ENCODE data around the gene UBQLN3.

UBQLN3 gene

DNA sequence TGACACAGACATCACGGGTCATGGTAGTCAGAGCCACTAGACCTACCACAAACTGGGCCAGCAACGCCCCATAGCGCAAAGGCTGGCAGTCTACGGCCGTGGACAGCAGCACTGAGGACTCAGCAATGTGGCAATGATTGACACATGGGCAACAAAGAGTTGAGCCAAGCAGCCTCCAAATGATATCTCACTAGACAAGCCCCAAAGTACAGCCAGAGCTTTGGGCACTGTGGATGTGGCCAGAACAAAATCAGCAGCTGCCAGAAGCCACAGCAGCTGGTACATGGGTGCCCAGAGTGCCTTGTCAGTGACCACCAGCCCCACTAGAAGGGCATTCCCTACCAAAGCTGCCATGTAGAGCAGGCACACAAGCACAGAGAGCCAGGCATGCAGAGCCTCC is 18.0 kb upstream of the UBQLN3 start:
- no peak overlapping the region for H3K9ac ChIP-seq (ENCODE audit: low read depth, low read length)
- no peaks in the 10 kb centered on the region for H4K20me1 ChIP-seq (ENCODE audit: insufficient read depth, low read length)
- H3K27ac ChIP-seq (ENCODE audit: low read length): no peak overlapping the region
- TF ChIP-seq CTCF (IDR thresholded peaks at IDR 0.05; ENCODE audit: borderline replicate concordance, extremely low read depth, low read length, poor library complexity, severe bottlenecking): no peak
- no peak for TF ChIP-seq EZH2 (IDR thresholded peaks at IDR 0.05; ENCODE audit: borderline replicate concordance, low read depth, low read length, severe bottlenecking)
- no peak for DNase-seq
- no peak overlapping the region for H3K4me2 ChIP-seq (ENCODE audit: insufficient read depth, low read length)
- no peaks in the 10 kb centered on the region for H3K4me1 ChIP-seq (ENCODE audit: insufficient read depth, low read length)
- H3K4me3 ChIP-seq (ENCODE audit: low read depth in 1 of 2, low read length in 2 of 2): no peak overlapping the region
- H3K36me3 ChIP-seq (ENCODE audit: insufficient read depth, low read length): no peaks in the 10 kb centered on the region
- H3K9me3 ChIP-seq (ENCODE audit: insufficient read depth, low read length, severe bottlenecking): no peaks in the 10 kb centered on the region
- no peak for ATAC-seq (ENCODE audit: insufficient read depth, low read depth)
- H2AFZ ChIP-seq (ENCODE audit: low read depth, low read length): no peak overlapping the region
- no peaks in the 10 kb centered on the region for H3K79me2 ChIP-seq (ENCODE audit: insufficient read depth, low read length)
- H3K27me3 ChIP-seq (ENCODE audit: insufficient read depth, low read length, poor library complexity): peaks cover 6% of the 10 kb centered on the region

DNA sequence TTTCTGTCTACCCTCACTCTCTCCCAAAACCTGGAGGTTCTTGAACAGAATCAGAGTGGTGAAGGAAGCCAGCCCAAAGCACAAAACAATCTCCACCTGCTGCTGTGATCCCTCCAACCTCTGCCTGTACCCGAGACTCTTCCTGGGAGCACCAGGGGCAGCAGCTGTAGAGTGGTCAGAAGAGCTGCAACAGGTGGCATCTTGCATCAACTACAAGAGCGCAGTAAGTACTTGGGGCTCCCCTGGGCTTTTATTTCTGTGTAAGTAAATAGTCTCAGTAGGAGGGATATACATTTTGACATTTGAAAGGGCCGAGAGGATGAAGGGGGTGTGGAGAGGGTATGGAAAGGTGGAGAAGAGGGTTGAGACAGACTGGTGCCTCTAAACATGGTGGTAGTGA is 15.0 kb upstream of the UBQLN3 start:
- no peaks in the 10 kb centered on the region for H3K9me3 ChIP-seq (ENCODE audit: insufficient read depth, low read length, severe bottlenecking)
- ATAC-seq (ENCODE audit: insufficient read depth, low read depth) (no peak), DNase-seq (no peak)
- H3K4me3 ChIP-seq (ENCODE audit: low read depth in 1 of 2, low read length in 2 of 2): no peak overlapping the region
- no peaks in the 10 kb centered on the region for H4K20me1 ChIP-seq (ENCODE audit: insufficient read depth, low read length)
- no peak overlapping the region for H3K4me2 ChIP-seq (ENCODE audit: insufficient read depth, low read length)
- no peaks in the 10 kb centered on the region for H3K79me2 ChIP-seq (ENCODE audit: insufficient read depth, low read length)
- H3K27me3 ChIP-seq (ENCODE audit: insufficient read depth, low read length, poor library complexity): peaks cover 2% of the 10 kb centered on the region
- H3K9ac ChIP-seq (ENCODE audit: low read depth, low read length): no peak overlapping the region
- H3K36me3 ChIP-seq (ENCODE audit: insufficient read depth, low read length): no peaks in the 10 kb centered on the region
- no peak overlapping the region for H2AFZ ChIP-seq (ENCODE audit: low read depth, low read length)
- TF ChIP-seq CTCF (IDR thresholded peaks at IDR 0.05; ENCODE audit: borderline replicate concordance, extremely low read depth, low read length, poor library complexity, severe bottlenecking): no peak
- TF ChIP-seq EZH2 (IDR thresholded peaks at IDR 0.05; ENCODE audit: borderline replicate concordance, low read depth, low read length, severe bottlenecking): no peak
- no peak overlapping the region for H3K27ac ChIP-seq (ENCODE audit: low read length)
- no peaks in the 10 kb centered on the region for H3K4me1 ChIP-seq (ENCODE audit: insufficient read depth, low read length)

- H4K20me1 ChIP-seq (ENCODE audit: insufficient read depth, low read length): no peaks in the 10 kb centered on the region
- no peak overlapping the region for H3K27ac ChIP-seq (ENCODE audit: low read length)
- H3K27me3 ChIP-seq (ENCODE audit: insufficient read depth, low read length, poor library complexity): no peaks in the 10 kb centered on the region
- H3K9me3 ChIP-seq (ENCODE audit: insufficient read depth, low read length, severe bottlenecking): no peaks in the 10 kb centered on the region
- TF ChIP-seq EZH2 (IDR thresholded peaks at IDR 0.05; ENCODE audit: borderline replicate concordance, low read depth, low read length, severe bottlenecking): no peak
- TF ChIP-seq CTCF (IDR thresholded peaks at IDR 0.05; ENCODE audit: borderline replicate concordance, extremely low read depth, low read length, poor library complexity, severe bottlenecking): no peak
- no peak for ATAC-seq (ENCODE audit: insufficient read depth, low read depth)
- H3K4me1 ChIP-seq (ENCODE audit: insufficient read depth, low read length): no peaks in the 10 kb centered on the region
- H3K9ac ChIP-seq (ENCODE audit: low read depth, low read length): no peak overlapping the region
- H2AFZ ChIP-seq (ENCODE audit: low read depth, low read length): no peak overlapping the region
- no peak overlapping the region for H3K4me3 ChIP-seq (ENCODE audit: low read depth in 1 of 2, low read length in 2 of 2)
- no peak overlapping the region for H3K4me2 ChIP-seq (ENCODE audit: insufficient read depth, low read length)
- no peak for DNase-seq
- H3K36me3 ChIP-seq (ENCODE audit: insufficient read depth, low read length): no peaks in the 10 kb centered on the region
- H3K79me2 ChIP-seq (ENCODE audit: insufficient read depth, low read length): no peaks in the 10 kb centered on the region
Measured at GRCh38 chr11:5522308-5522707, 12.6 kb upstream of the UBQLN3 start.

DNA sequence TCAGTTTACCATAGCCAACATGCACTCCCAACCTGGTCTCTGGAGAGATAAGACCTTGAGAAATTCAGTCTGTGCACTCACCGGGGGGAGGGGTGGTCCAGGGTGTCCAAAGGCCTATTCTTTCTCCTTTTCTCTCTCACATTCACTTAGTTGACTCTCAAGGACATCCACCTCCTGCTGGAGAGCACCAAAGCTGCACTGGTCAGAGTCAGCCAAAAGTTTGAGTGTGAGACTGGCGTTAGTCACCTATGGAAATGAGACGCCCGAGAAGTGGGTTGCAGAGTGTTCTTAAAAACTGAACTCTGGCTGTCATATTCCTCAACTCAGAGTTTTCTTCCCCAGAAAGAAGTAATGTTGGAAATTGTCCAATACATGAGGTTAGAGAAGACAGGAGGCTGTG is 11.8 kb upstream of the UBQLN3 start:
- DNase-seq (no peak), ATAC-seq (ENCODE audit: insufficient read depth, low read depth) (no peak)
- no peaks in the 10 kb centered on the region for H3K79me2 ChIP-seq (ENCODE audit: insufficient read depth, low read length)
- TF ChIP-seq EZH2 (IDR thresholded peaks at IDR 0.05; ENCODE audit: borderline replicate concordance, low read depth, low read length, severe bottlenecking) (no peak), CTCF (IDR thresholded peaks at IDR 0.05; ENCODE audit: borderline replicate concordance, extremely low read depth, low read length, poor library complexity, severe bottlenecking) (no peak)
- no peaks in the 10 kb centered on the region for H3K4me1 ChIP-seq (ENCODE audit: insufficient read depth, low read length)
- no peaks in the 10 kb centered on the region for H3K9me3 ChIP-seq (ENCODE audit: insufficient read depth, low read length, severe bottlenecking)
- no peaks in the 10 kb centered on the region for H4K20me1 ChIP-seq (ENCODE audit: insufficient read depth, low read length)
- H3K4me3 ChIP-seq (ENCODE audit: low read depth in 1 of 2, low read length in 2 of 2): no peak overlapping the region
- H3K9ac ChIP-seq (ENCODE audit: low read depth, low read length): no peak overlapping the region
- H3K36me3 ChIP-seq (ENCODE audit: insufficient read depth, low read length): no peaks in the 10 kb centered on the region
- no peak overlapping the region for H3K4me2 ChIP-seq (ENCODE audit: insufficient read depth, low read length)
- H3K27me3 ChIP-seq (ENCODE audit: insufficient read depth, low read length, poor library complexity): no peaks in the 10 kb centered on the region
- H3K27ac ChIP-seq (ENCODE audit: low read length): no peak overlapping the region
- no peak overlapping the region for H2AFZ ChIP-seq (ENCODE audit: low read depth, low read length)
